Keratinocyte (primary cell): ENCODE data around the gene FMN2. TPM values are rescaled to one million over a fixed set of nuclear protein-coding genes. Genes with fewer than 3 reads are reported as not detected.

Experiments used
- DNase-seq: peaks from one replicate; pipeline ENCODE4 v3.0.0-alpha.2; 2011; ENCODE audit warnings: low read depth, missing footprints, low spot score
- FAIRE-seq: peaks from 2 replicates; lab custom pipeline; 2011; peaks lifted over from hg19 to GRCh38; lab: Jason Lieb, UNC
- H2AFZ ChIP-seq: 2 replicates; pipeline ENCODE4 v1.6.0; 2012; ENCODE audit warnings: low read length, control low read depth, inconsistent platforms; ENCODE audit not compliant: control insufficient read depth
- H3K27ac ChIP-seq: 2 replicates; pipeline ENCODE4 v1.5.1; 2011; ENCODE audit warnings: low read length; ENCODE audit not compliant: control insufficient read depth, insufficient read depth
- H3K27me3 ChIP-seq: 3 replicates; pipeline ENCODE4 v1.6.0; 2011; ENCODE audit warnings: low read length; ENCODE audit not compliant: control insufficient read depth, insufficient read depth; ENCODE audit errors: extremely low read depth
- H3K36me3 ChIP-seq, 2 experiments: 2 replicates in 1 of 2; 3 replicates in 1 of 2; pipeline ENCODE4 v1.5.1; 2011; ENCODE audit warnings: low read length in 2 of 2, mild to moderate bottlenecking in 1 of 2; ENCODE audit not compliant: control insufficient read depth in 2 of 2, insufficient read depth in 2 of 2; ENCODE audit errors: extremely low read depth in 1 of 2
- H3K4me1 ChIP-seq: 3 replicates; pipeline ENCODE4 v1.5.1; 2011; ENCODE audit warnings: low read length; ENCODE audit not compliant: control insufficient read depth, insufficient read depth; ENCODE audit errors: extremely low read depth
- H3K4me2 ChIP-seq: 3 replicates; pipeline ENCODE4 v1.6.0; 2011; ENCODE audit warnings: low read depth, low read length; ENCODE audit not compliant: control insufficient read depth, insufficient read depth; ENCODE audit errors: extremely low read depth
- H3K4me3 ChIP-seq, 3 experiments: fragments of 200-600 bp in 1 of 3; sonication (generic) in 1 of 3; 2 replicates in 2 of 3; 3 replicates in 1 of 3; pipeline ENCODE4 v1.5.1; 2011 to 2016; ENCODE audit warnings: low read length in 3 of 3, mild to moderate bottlenecking in 3 of 3, control low read depth in 2 of 3, inconsistent platforms in 1 of 3, low read depth in 1 of 3, mixed read lengths in 1 of 3, mixed run types in 1 of 3, moderate library complexity in 1 of 3; ENCODE audit not compliant: control insufficient read depth in 2 of 3, insufficient read depth in 2 of 3; ENCODE audit errors: extremely low read depth in 1 of 3
- H3K79me2 ChIP-seq: 2 replicates; pipeline ENCODE4 v1.6.0; 2012; ENCODE audit warnings: low read length; ENCODE audit not compliant: control insufficient read depth, insufficient read depth
- H3K9ac ChIP-seq: 3 replicates; pipeline ENCODE4 v1.6.0; 2011; ENCODE audit warnings: low read length; ENCODE audit not compliant: control insufficient read depth, insufficient read depth; ENCODE audit errors: extremely low read depth
- H3K9me1 ChIP-seq: 3 replicates; pipeline ENCODE4 v1.6.0; 2011; ENCODE audit warnings: low read length; ENCODE audit not compliant: control insufficient read depth, insufficient read depth; ENCODE audit errors: extremely low read depth
- H3K9me3 ChIP-seq: 2 replicates; pipeline ENCODE4 v1.5.1; 2012; ENCODE audit warnings: low read depth, low read length; ENCODE audit not compliant: control insufficient read depth
- H4K20me1 ChIP-seq: 3 replicates; pipeline ENCODE4 v1.6.0; 2011; ENCODE audit warnings: low read length; ENCODE audit not compliant: control insufficient read depth, insufficient read depth; ENCODE audit errors: extremely low read depth
- EZH2 ChIP-seq: IDR thresholded peaks from one replicate; pipeline ENCODE4 v1.6.1; 2012; ENCODE audit warnings: inconsistent platforms, mild to moderate bottlenecking, low read length, moderate library complexity
- dilution Hi-C: fragments of 300-500 bp; cut with MboI; formaldehyde crosslinking; loops from one replicate; pipeline ENCODE4 v1.7.0; 2020; ENCODE audit warnings: low sequenced_read_pairs; ENCODE audit not compliant: extremely low pct_ligation_motif_present
- polyA plus RNA-seq, 5 experiments: library from polyadenylated mRNA; depleted of rRNA in 3 of 5; stranded (reverse) in 3 of 5; stranded (forward) in 1 of 5; unstranded in 1 of 5; fragments of >200 nt; gene quantifications; 1 replicate in 1 of 5; 2 replicates in 3 of 5; 3 replicates in 1 of 5; pipeline versions ENCODE4 v1.2.1 to v1.2.3, GENCODE V29; 2011 to 2012; ENCODE audit warnings: missing spikeins in 2 of 5, low read depth in 1 of 5, low replicate concordance in 1 of 5
- TF ChIP-seq, protein P1 (sequence below), 3 experiments: IDR thresholded peaks in 1 of 3; conservative IDR thresholded peaks in 1 of 3; optimal IDR thresholded peaks in 1 of 3; 2 replicates in 2 of 3; 3 replicates in 1 of 3; pipeline versions ENCODE3 to v1.5.1; 2011; ENCODE audit warnings: low read length in 3 of 3, mild to moderate bottlenecking in 3 of 3, moderate library complexity in 2 of 3, control low read depth in 1 of 3, inconsistent platforms in 1 of 3; ENCODE audit not compliant: insufficient read depth in 2 of 3; ENCODE audit errors: extremely low read depth in 1 of 3

Gene FMN2
- polyA plus RNA-seq, 1 donor (not counting 4 experiments of a cell fraction or from before 2014, with no cell fraction given), result not detected

DNA sequence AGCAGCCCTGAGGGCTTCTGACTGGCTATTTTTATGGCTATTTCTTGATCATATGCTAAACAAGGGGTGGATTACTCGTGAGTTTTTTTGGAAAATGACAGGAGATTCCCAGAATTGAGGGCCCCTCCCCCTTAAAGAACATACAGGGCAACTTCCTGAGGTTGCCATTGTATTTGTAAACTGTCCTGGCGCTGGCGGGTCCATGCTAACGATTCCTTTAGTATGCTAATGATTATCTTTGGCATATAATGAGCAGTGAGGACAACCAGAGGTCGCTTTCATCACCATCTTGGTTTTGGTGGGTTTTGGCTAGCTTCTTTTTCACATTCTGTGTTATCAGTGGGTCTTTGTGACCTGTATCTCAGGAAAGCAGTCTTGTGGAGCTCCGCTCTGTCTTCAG is 24.1 kb downstream of the FMN2 start:
- H3K27me3 ChIP-seq, result no peaks in the 10 kb centered on the region

DNA sequence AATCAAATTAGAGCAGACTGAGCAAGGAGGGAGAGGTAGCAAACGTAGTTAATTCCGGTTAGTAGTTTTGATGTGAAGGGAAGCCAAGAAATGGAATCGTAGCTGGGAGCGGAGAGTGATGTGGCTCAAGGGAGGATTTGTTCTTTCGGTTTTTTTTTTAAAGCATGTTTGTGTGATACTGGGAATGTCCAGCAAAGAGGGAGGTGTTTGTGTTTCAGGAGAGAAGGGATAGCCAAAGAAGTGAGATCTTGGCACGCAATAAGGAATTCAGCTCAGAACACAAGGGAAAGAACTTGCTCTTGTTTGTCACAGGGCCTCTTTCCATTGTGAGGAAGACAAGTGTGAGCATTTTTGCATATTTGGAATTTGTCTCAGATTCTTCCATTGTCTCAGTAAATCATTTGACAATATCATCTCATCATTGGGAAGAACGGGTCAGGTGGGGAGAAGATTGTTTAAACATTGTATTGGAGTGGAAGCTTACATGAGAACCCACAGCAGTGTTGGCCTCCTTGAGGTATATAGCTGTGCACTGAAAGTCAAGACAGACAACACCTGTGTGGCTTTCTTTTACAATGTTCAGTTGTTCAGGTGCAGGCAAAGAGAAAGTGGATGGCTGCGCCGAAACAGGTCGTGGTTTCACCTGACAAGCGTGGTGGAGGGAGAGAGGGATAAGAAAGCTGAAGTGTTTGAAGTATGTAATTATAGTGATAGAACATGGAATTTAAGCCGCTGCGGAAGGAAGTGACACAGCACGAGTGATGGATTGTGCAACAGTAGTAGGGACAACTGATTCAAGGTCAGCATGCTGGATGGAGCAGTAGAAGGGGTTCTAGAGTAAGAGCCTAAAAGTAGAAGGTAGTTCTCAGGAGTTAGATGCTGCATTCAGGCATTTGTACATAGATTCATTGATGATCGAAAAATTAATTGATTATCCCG is 25.4 kb downstream of the FMN2 start:
- H3K9me3 ChIP-seq, result peaks cover 6% of the 10 kb centered on the region
- DNase-seq (no peak), FAIRE-seq (no peak)
- no peaks in the 10 kb centered on the region for H3K4me1 ChIP-seq
- no peak overlapping the region for H3K9ac ChIP-seq
- dilution Hi-C loops, result no loop called here
- TF ChIP-seq, protein P1, sequence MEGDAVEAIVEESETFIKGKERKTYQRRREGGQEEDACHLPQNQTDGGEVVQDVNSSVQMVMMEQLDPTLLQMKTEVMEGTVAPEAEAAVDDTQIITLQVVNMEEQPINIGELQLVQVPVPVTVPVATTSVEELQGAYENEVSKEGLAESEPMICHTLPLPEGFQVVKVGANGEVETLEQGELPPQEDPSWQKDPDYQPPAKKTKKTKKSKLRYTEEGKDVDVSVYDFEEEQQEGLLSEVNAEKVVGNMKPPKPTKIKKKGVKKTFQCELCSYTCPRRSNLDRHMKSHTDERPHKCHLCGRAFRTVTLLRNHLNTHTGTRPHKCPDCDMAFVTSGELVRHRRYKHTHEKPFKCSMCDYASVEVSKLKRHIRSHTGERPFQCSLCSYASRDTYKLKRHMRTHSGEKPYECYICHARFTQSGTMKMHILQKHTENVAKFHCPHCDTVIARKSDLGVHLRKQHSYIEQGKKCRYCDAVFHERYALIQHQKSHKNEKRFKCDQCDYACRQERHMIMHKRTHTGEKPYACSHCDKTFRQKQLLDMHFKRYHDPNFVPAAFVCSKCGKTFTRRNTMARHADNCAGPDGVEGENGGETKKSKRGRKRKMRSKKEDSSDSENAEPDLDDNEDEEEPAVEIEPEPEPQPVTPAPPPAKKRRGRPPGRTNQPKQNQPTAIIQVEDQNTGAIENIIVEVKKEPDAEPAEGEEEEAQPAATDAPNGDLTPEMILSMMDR (optimal IDR thresholded peaks at IDR 0.05 in 1 of 3, IDR thresholded peaks at IDR 0.05 in 1 of 3, conservative IDR thresholded peaks at IDR 0.05 in 1 of 3; ENCODE audit: extremely low read depth in 1 of 3, insufficient read depth in 2 of 3, low read length in 3 of 3), result no peak
- no peak for TF ChIP-seq EZH2
- H3K27ac ChIP-seq, result no peak overlapping the region
- H3K4me2 ChIP-seq, result no peak overlapping the region
- H3K79me2 ChIP-seq, result no peaks in the 10 kb centered on the region
- no peak overlapping the region for H3K4me3 ChIP-seq
- H3K36me3 ChIP-seq, result no peaks in the 10 kb centered on the region
- H4K20me1 ChIP-seq, result no peaks in the 10 kb centered on the region
- no peaks in the 10 kb centered on the region for H3K9me1 ChIP-seq
- no peak overlapping the region for H2AFZ ChIP-seq
- no peaks in the 10 kb centered on the region for H3K27me3 ChIP-seq

More for the DNA sequence above, 24.1 kb downstream of the FMN2 start:
- H2AFZ ChIP-seq, result no peak overlapping the region
- peaks cover 6% of the 10 kb centered on the region for H3K9me3 ChIP-seq
- dilution Hi-C loops, result no loop called here
- FAIRE-seq (no peak), DNase-seq (no peak)
- H3K9ac ChIP-seq, result no peak overlapping the region
- H3K4me3 ChIP-seq, result no peak overlapping the region
- H3K9me1 ChIP-seq, result no peaks in the 10 kb centered on the region
- H3K36me3 ChIP-seq, result no peaks in the 10 kb centered on the region
- no peak overlapping the region for H3K4me2 ChIP-seq
- H3K27ac ChIP-seq, result no peak overlapping the region
- H4K20me1 ChIP-seq, result no peaks in the 10 kb centered on the region
- no peaks in the 10 kb centered on the region for H3K79me2 ChIP-seq
- TF ChIP-seq, protein P1 (optimal IDR thresholded peaks at IDR 0.05 in 1 of 3, IDR thresholded peaks at IDR 0.05 in 1 of 3, conservative IDR thresholded peaks at IDR 0.05 in 1 of 3; ENCODE audit: extremely low read depth in 1 of 3, insufficient read depth in 2 of 3, low read length in 3 of 3), result no peak
- TF ChIP-seq EZH2, result no peak
- no peaks in the 10 kb centered on the region for H3K4me1 ChIP-seq
